ENCODE results near the gene ATXN10.

Gene ATXN10

DNA sequence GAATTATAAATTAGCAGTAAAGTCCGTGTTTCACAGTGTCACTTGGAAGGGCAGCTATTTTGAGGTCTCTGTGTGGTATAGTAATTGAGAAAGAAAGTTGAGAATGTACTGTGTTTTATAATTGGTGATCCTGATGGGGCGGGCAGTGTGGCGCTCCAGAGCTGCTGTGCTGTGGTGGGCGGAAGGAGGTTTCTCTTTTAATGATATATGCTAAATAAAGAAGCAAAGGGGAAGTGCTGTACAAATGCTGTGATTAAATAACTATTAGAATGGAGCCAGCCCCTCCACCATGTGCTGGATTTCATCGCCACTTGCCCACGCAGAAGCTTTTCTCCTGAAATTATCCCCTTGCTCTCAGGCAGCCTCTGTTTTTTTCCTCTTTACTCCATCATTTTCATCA is 24.6 kb downstream of the ATXN10 start:
- peaks cover 63% of the 10 kb centered on the region for H3K79me2 ChIP-seq (ENCODE audit: insufficient read depth, low read length)
- H3K27ac ChIP-seq (ENCODE audit: low read depth, low read length) = no peak overlapping the region
- H3K4me3 ChIP-seq (ENCODE audit: insufficient read depth, low read length, poor library complexity, severe bottlenecking) = no peak overlapping the region
- H3F3A ChIP-seq (ENCODE audit: insufficient read depth) = peaks cover 4% of the 10 kb centered on the region; the same call in 1 of the 2 replicates
- H3K4me2 ChIP-seq (ENCODE audit: low read depth, low read length, poor library complexity, severe bottlenecking) = no peak overlapping the region
- H2AFZ ChIP-seq (ENCODE audit: low read depth, low read length, severe bottlenecking) = no peak overlapping the region
- H3K9ac ChIP-seq (ENCODE audit: low read length) = no peak overlapping the region
- H3K36me3 ChIP-seq (ENCODE audit: low read length) = peaks cover 59% of the 10 kb centered on the region
- H3K27me3 ChIP-seq (ENCODE audit: low read length) = no peaks in the 10 kb centered on the region
- TF ChIP-seq, protein P1, sequence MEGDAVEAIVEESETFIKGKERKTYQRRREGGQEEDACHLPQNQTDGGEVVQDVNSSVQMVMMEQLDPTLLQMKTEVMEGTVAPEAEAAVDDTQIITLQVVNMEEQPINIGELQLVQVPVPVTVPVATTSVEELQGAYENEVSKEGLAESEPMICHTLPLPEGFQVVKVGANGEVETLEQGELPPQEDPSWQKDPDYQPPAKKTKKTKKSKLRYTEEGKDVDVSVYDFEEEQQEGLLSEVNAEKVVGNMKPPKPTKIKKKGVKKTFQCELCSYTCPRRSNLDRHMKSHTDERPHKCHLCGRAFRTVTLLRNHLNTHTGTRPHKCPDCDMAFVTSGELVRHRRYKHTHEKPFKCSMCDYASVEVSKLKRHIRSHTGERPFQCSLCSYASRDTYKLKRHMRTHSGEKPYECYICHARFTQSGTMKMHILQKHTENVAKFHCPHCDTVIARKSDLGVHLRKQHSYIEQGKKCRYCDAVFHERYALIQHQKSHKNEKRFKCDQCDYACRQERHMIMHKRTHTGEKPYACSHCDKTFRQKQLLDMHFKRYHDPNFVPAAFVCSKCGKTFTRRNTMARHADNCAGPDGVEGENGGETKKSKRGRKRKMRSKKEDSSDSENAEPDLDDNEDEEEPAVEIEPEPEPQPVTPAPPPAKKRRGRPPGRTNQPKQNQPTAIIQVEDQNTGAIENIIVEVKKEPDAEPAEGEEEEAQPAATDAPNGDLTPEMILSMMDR (IDR thresholded peaks at IDR 0.05; ENCODE audit: insufficient read depth, low read length, poor library complexity, severe bottlenecking) = no peak
- no peak for TF ChIP-seq EZH2phosphoT487 (conservative IDR thresholded peaks at IDR 0.05; ENCODE audit: low read length)
- no peaks in the 10 kb centered on the region for H3K9me3 ChIP-seq (ENCODE audit: insufficient read depth, low read length)
- H3K9me2 ChIP-seq (replicated peaks; ENCODE audit: insufficient read depth, low read length) = no peaks in the 10 kb centered on the region
- H4K20me1 ChIP-seq (ENCODE audit: low read depth, low read length) = peaks cover 3% of the 10 kb centered on the region; the same call in 1 of the 2 replicates

DNA sequence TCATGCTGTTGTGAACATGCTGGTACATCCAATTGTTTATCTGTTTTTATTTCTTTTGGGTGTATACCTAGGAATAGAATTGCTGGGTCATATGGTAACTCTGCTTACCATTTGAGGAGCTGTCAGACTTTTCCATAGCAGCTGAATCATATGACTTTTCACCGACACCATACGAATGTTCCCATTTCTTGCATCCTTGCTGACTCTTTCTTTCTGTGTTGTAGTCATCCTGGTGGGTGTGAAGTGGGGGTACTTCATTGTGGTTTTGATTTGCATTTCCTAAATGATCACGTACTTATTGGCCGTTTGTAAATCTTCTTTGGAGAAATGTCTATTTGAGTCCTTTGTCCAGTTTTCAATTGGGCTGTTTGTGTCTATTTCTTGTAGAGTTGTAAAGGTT is 26.5 kb downstream of the ATXN10 start:
- Histone ChIP-seq H3K36me3 (ENCODE audit: low read length) (peaks cover 65% of the 10 kb centered on the region), H3K4me2 (ENCODE audit: low read depth, low read length, poor library complexity, severe bottlenecking) (no peak overlapping the region), H2AFZ (ENCODE audit: low read depth, low read length, severe bottlenecking) (no peak overlapping the region), H3F3A (ENCODE audit: insufficient read depth) (peaks cover 4% of the 10 kb centered on the region; the same call in 1 of the 2 replicates), H3K9ac (ENCODE audit: low read length) (no peak overlapping the region), H3K79me2 (ENCODE audit: insufficient read depth, low read length) (peaks cover 54% of the 10 kb centered on the region), H3K9me2 (replicated peaks; ENCODE audit: insufficient read depth, low read length) (no peaks in the 10 kb centered on the region), H3K27me3 (ENCODE audit: low read length) (no peaks in the 10 kb centered on the region), H3K27ac (ENCODE audit: low read depth, low read length) (no peak overlapping the region), H4K20me1 (ENCODE audit: low read depth, low read length) (peaks cover 3% of the 10 kb centered on the region; the same call in 1 of the 2 replicates), H3K9me3 (ENCODE audit: insufficient read depth, low read length) (no peaks in the 10 kb centered on the region), H3K4me3 (ENCODE audit: insufficient read depth, low read length, poor library complexity, severe bottlenecking) (no peak overlapping the region)
- TF ChIP-seq, protein P1 (IDR thresholded peaks at IDR 0.05; ENCODE audit: insufficient read depth, low read length, poor library complexity, severe bottlenecking) = no peak
- no peak for TF ChIP-seq EZH2phosphoT487 (conservative IDR thresholded peaks at IDR 0.05; ENCODE audit: low read length)

DNA sequence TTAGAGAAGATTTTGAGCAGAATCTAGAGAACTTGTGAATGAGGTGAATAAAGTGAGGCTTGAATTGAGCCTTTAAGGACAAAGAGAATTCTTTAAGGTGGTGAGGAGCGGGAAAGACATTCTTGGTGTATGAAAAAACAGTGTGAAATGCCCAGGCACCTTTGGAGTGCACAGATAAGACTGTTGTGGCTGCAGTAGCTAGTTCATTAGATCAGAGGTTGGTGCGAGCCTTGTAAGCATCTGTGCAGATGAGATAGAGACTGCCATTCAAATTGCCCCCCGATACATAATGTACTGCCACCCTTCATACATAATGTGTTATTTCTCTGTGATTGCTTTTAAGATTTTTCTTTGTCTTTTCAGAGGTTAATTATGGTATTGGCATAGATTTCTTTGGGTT is 31.3 kb downstream of the ATXN10 start:
- Histone ChIP-seq H3K79me2 (ENCODE audit: insufficient read depth, low read length) (peaks cover 58% of the 10 kb centered on the region), H3K9me2 (replicated peaks; ENCODE audit: insufficient read depth, low read length) (no peaks in the 10 kb centered on the region), H3F3A (ENCODE audit: insufficient read depth) (peaks cover 5% of the 10 kb centered on the region; the same call in 1 of the 2 replicates), H3K9me3 (ENCODE audit: insufficient read depth, low read length) (no peaks in the 10 kb centered on the region), H3K27ac (ENCODE audit: low read depth, low read length) (no peak overlapping the region), H4K20me1 (ENCODE audit: low read depth, low read length) (peaks cover 6% of the 10 kb centered on the region; the same call in 1 of the 2 replicates), H3K4me3 (ENCODE audit: insufficient read depth, low read length, poor library complexity, severe bottlenecking) (no peak overlapping the region), H3K36me3 (ENCODE audit: low read length) (peaks cover 61% of the 10 kb centered on the region), H2AFZ (ENCODE audit: low read depth, low read length, severe bottlenecking) (no peak overlapping the region), H3K4me2 (ENCODE audit: low read depth, low read length, poor library complexity, severe bottlenecking) (no peak overlapping the region), H3K9ac (ENCODE audit: low read length) (no peak overlapping the region), H3K27me3 (ENCODE audit: low read length) (no peaks in the 10 kb centered on the region)
- no peak for TF ChIP-seq EZH2phosphoT487 (conservative IDR thresholded peaks at IDR 0.05; ENCODE audit: low read length)
- TF ChIP-seq, protein P1 (IDR thresholded peaks at IDR 0.05; ENCODE audit: insufficient read depth, low read length, poor library complexity, severe bottlenecking) = no peak
